GM12878 (cell line): ENCODE data around the gene RTN4RL1. TPM values are rescaled to one million over a fixed set of nuclear protein-coding genes. Genes with fewer than 3 reads are reported as not detected.

Source experiments
- BCLAF1 ChIP-seq: fragments of 450-650 bp; IDR thresholded peaks from 2 replicates; pipeline ENCODE4 v1.6.1; 2017; ENCODE audit warnings: antibody characterized with exemption, mild to moderate bottlenecking, moderate library complexity
- CHD2 ChIP-seq: IDR thresholded peaks from 2 replicates; pipeline ENCODE4 v1.6.1; 2011; ENCODE audit warnings: low read depth, low read length, improper control_type of control experiment, borderline replicate concordance
- CHD4 ChIP-seq: fragments of 200-600 bp; sonication (generic); IDR thresholded peaks from 2 replicates; pipeline ENCODE4 v1.6.1; 2016; ENCODE audit warnings: mild to moderate bottlenecking
- DPF2 ChIP-seq: fragments of 450-650 bp; IDR thresholded peaks from 2 replicates; pipeline ENCODE4 v1.6.1; 2017; ENCODE audit warnings: mild to moderate bottlenecking
- EED ChIP-seq: sonication (generic); IDR thresholded peaks from 2 replicates; pipeline ENCODE4 v1.6.1; 2016; ENCODE audit warnings: antibody characterized with exemption, low read depth
- FOS ChIP-seq: IDR thresholded peaks from 3 replicates; pipeline ENCODE4 v1.6.1; 2011; ENCODE audit warnings: borderline replicate concordance; ENCODE audit not compliant: insufficient read length; ENCODE audit errors: extremely low read depth
- FOXM1 ChIP-seq: IDR thresholded peaks from 2 replicates; pipeline ENCODE4 v1.6.1; 2012; ENCODE audit warnings: low read depth, mild to moderate bottlenecking, inconsistent platforms, low read length, moderate library complexity
- HDAC2 ChIP-seq: fragments of 200-600 bp; sonication (generic); IDR thresholded peaks from 2 replicates; pipeline ENCODE4 v1.6.1; 2017
- IKZF2 ChIP-seq, 2 experiments: fragments of 450-650 bp; IDR thresholded peaks; 2 replicates each; pipeline ENCODE4 v1.6.1; 2017; ENCODE audit warnings: mild to moderate bottlenecking in 2 of 2, moderate library complexity in 2 of 2
- JUND ChIP-seq: IDR thresholded peaks from 2 replicates; pipeline ENCODE4 v1.6.1; 2012; ENCODE audit warnings: low read depth, mild to moderate bottlenecking, low read length, improper control_type of control experiment, moderate library complexity
- PML ChIP-seq: IDR thresholded peaks from 2 replicates; pipeline ENCODE4 v1.6.1; 2012; ENCODE audit warnings: low read length, inconsistent platforms
- SIN3A ChIP-seq: IDR thresholded peaks from 2 replicates; pipeline ENCODE4 v1.6.1; 2012; ENCODE audit warnings: low read depth, low read length, improper control_type of control experiment
- STAT1 ChIP-seq: fragments of 450-650 bp; conservative IDR thresholded peaks from 2 replicates; pipeline ENCODE4 v1.6.1; 2014; ENCODE audit warnings: antibody characterized with exemption, mild to moderate bottlenecking
- TCF3 ChIP-seq: IDR thresholded peaks from 2 replicates; pipeline ENCODE4 v1.6.1; 2012; ENCODE audit warnings: low read depth, mild to moderate bottlenecking, low read length, borderline replicate concordance; ENCODE audit not compliant: insufficient read depth
- TCF7 ChIP-seq: IDR thresholded peaks from 2 replicates; pipeline ENCODE4 v1.6.1; 2014; ENCODE audit warnings: antibody characterized with exemption, borderline replicate concordance
- ZNF687 ChIP-seq: fragments of 450-650 bp; IDR thresholded peaks from 2 replicates; pipeline ENCODE4 v1.6.1; 2017; ENCODE audit warnings: mild to moderate bottlenecking, moderate library complexity
- polyA plus RNA-seq, 11 experiments: library from polyadenylated mRNA; depleted of rRNA in 4 of 11; unstranded in 6 of 11; stranded (reverse) in 5 of 11; fragments of >200 nt; fragmentation: Nextera tagmentation in 4 of 11; fragmentation: Illumina TruSeq in 1 of 11; extraction: Ambion mirVana in 4 of 11; extraction: Trizol in 1 of 11; gene quantifications; 1 replicate in 1 of 11; 2 replicates in 10 of 11; pipeline versions ENCODE4 v1.2.1 to v1.2.3, GENCODE V29; 2011 to 2016; ENCODE audit warnings: inconsistent platforms in 2 of 11, missing spikeins in 2 of 11, low read depth in 1 of 11
- total RNA-seq, 4 experiments: library from RNA; depleted of rRNA in 3 of 4; stranded (reverse); fragments of >200 nt in 3 of 4; fragmentation: Illumina TruSeq in 1 of 4; extraction: Trizol in 1 of 4; gene quantifications; 2 replicates each; pipeline versions ENCODE4 v1.2.1 to v1.2.3, GENCODE V29; 2013 to 2021
- TF ChIP-seq, protein P1 (sequence below): fragments of 450-650 bp; IDR thresholded peaks from 2 replicates; pipeline ENCODE4 v1.6.1; 2017; ENCODE audit warnings: mild to moderate bottlenecking, moderate library complexity

The RTN4RL1 gene
- total and polyA plus RNA-seq, 10 of the 15 experiments (the other 5 are each of a cell fraction or from before 2014, with no cell fraction given) = 0.08 to 0.11 (median 0.10) TPM; not detected in 7

GRCh38 chr17:2049333-2050299 is 24.5 kb upstream of the RTN4RL1 start (continued):
- TF ChIP-seq, protein P1, sequence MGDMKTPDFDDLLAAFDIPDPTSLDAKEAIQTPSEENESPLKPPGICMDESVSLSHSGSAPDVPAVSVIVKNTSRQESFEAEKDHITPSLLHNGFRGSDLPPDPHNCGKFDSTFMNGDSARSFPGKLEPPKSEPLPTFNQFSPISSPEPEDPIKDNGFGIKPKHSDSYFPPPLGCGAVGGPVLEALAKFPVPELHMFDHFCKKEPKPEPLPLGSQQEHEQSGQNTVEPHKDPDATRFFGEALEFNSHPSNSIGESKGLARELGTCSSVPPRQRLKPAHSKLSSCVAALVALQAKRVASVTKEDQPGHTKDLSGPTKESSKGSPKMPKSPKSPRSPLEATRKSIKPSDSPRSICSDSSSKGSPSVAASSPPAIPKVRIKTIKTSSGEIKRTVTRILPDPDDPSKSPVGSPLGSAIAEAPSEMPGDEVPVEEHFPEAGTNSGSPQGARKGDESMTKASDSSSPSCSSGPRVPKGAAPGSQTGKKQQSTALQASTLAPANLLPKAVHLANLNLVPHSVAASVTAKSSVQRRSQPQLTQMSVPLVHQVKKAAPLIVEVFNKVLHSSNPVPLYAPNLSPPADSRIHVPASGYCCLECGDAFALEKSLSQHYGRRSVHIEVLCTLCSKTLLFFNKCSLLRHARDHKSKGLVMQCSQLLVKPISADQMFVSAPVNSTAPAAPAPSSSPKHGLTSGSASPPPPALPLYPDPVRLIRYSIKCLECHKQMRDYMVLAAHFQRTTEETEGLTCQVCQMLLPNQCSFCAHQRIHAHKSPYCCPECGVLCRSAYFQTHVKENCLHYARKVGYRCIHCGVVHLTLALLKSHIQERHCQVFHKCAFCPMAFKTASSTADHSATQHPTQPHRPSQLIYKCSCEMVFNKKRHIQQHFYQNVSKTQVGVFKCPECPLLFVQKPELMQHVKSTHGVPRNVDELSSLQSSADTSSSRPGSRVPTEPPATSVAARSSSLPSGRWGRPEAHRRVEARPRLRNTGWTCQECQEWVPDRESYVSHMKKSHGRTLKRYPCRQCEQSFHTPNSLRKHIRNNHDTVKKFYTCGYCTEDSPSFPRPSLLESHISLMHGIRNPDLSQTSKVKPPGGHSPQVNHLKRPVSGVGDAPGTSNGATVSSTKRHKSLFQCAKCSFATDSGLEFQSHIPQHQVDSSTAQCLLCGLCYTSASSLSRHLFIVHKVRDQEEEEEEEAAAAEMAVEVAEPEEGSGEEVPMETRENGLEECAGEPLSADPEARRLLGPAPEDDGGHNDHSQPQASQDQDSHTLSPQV = no peak
- TF ChIP-seq SIN3A = peak; percentile 93; the same call in 1 of the 2 replicates
- no peak for TF ChIP-seq HDAC2
- no peak for TF ChIP-seq JUND
- 0 out of 2 replicates have a peak, but pooled peaks have one; percentile 34 for TF ChIP-seq STAT1
- no peak for TF ChIP-seq FOS
- peak; percentile 66 for TF ChIP-seq ZNF687
- TF ChIP-seq EED = no peak
- no peak for TF ChIP-seq FOXM1
- no peak for TF ChIP-seq CHD4
- TF ChIP-seq PML = no peak
- no peak for TF ChIP-seq BCLAF1
- no peak for TF ChIP-seq TCF3
- TF ChIP-seq IKZF2 (IDR thresholded peaks at IDR 0.05) = no peak
- peak; percentile 76 for TF ChIP-seq DPF2
- no peak for TF ChIP-seq TCF7
- TF ChIP-seq CHD2 = no peak
